Iris pigment epithelial cell (primary cell): ENCODE measurements around the gene CNTN1.
"Not testable (repeated sequence)": the region's sequence is repeated elsewhere in the genome, so short reads cannot be mapped to it uniquely, and the experiment has no call there.

ENCODE experiments used
- DNase-seq: peaks from one replicate; pipeline ENCODE4 v3.0.0-alpha.2; 2011; ENCODE audit warnings: low read depth

The CNTN1 gene

GRCh38 chr12:40697566-40698259 lies 5.5 kb downstream of the CNTN1 start:
- no peak for DNase-seq

DNA sequence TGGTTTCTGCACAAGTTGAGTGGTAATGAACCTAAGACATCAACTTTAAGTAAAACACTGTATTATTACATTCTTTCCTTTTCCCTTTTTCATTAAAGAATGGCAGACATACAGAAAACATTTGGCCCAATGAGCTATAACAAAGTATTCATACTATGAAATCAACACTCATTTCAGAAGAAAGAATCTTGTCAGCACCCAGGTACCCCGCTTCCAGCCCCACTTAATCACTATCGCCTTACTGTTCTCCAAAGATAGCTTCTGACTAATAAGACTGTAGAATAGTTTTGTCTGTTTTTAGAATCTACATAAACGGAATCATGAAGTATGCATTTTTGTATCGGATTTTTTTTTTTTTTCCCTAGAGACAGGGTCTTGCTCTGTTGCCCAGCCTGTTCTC lies 9.5 kb downstream of the CNTN1 start:
- no peak for DNase-seq

DNA sequence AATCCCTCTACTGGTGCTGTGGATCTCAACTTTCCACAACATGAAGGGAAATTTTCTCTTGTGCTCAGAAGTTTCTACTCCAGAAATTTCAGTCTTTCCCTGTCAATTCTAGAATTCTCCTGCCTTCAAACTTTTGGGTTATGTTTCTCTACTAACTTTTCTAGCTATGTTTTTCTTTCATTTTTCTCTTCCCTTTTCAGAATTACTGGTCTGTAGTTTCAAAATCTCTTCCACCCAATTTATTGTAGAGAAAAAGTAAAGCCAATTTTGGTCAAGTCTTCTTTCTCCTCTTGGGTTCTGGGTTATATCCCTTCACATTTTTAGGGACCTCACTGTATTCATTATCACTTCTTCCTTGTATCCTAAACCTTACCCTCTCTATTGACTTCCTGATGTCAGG lies 18.9 kb downstream of the CNTN1 start:
- no peak for DNase-seq

DNA sequence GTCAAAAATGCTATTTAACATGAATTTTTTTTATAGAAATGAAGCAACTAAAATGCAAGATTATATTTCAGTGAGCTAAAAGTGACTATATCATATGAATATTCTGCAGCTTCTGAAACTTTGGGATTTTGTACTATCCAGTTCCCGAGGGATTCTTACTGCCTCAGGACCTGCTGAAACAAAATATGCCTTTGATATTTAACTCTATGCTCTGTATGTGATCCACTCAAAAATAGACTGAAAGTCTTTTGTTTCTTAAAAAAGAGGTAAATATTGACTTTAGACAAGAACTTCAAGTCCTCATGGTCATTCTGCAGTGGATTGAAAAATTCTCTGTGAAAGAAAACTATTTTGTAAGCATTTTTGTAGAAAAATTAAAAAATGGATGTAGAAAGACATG lies 22.4 kb downstream of the CNTN1 start:
- DNase-seq = no peak

DNA sequence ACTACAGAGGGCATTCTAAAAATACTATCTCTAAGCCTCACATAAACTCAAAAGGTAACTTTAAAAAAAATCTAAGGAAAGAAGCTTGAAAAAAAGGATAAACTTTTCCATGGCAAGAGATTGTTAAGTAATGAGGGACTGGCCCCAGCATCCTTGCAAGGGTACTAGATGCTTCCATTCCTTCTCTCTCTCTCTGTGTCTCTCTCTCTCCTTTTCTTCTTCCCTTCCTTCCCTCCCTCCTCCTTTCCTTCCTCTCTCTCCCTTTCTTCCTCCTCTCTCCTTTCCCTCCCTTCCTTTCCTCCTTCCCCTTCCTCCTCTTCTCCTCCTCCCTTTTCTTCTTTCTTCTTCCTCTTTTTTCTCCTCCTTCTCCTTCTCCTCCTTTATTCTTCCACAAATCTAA lies 23.8 kb downstream of the CNTN1 start:
- no peak for DNase-seq

DNA sequence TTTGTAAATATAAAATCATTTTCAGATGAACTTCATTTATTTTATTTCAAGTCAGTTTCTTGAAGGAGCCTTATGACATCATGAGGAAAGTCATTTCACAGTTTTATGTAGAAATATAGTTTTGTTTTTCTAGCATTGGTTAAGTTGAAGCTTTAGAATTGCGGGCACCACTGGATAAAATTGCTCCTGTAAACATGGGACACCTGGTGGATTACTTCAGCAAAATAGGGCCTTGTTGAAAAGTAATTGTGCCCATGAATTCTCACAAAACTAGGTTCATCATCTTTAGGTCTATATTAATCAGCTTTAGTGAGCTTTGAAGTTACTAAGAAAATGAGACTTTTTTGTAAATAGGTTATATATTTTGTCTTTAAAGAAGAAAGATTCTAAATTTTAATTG lies 25.3 kb downstream of the CNTN1 start:
- DNase-seq = no peak

- DNase-seq = no peak
Observed at GRCh38 chr12:40718878-40719372, 26.7 kb downstream of the CNTN1 start.

GRCh38 chr12:40723001-40723400 lies 30.8 kb downstream of the CNTN1 start:
- DNase-seq = no peak

- DNase-seq = no peak
Observed at GRCh38 chr12:40726366-40726765, 34.1 kb downstream of the CNTN1 start.

DNA sequence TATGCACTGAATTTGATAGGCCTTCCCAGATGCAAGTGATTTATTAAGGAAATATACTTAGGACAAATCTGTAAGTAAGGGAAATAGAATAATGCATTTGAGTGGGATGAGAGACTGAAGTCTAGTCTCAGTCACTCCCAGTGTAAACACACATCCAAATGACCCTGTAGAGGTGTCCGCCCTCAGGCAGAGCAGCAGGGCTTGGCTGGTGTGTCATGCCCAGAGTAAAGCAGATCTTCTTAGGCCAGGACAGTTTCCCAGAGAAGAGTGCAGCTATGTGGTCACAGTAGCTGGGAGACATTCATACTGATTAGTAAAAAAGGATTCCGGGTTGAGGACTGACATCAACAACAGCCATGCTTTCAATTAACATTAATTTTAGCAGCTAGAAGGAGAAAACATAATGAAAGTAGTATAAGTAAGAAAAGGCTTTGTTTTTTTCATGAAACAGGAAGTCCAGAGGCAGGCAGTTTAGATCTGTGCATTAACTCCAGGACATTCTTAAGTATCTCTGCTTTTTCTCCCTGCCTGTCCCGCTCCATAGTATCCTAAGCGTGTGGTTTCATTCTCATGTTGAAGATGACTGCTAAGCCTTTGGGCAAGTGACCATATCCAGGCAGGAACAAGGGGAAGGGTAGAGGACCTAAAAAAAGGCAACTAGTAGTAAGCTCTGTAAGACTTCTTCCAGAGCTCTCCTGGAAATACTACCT lies 35.7 kb downstream of the CNTN1 start:
- no peak for DNase-seq

DNA sequence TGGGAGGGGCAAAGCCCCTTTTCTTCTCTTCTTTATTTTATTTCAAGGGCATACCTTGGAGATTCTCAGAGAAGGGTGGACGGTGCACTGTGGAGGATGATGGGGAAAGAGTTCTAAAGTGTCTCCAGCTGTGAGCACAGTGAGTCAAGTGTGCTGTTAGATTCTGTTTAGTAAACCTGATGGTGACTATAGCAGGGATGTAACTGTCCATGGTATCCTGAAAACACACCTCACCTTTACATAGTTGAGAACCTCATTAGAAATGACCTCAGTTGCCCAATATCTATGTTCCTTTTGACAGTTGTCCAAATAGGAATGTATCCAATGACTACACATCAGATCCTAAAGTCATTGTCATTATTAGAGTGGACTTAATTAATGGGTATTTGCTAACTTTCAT lies 38.0 kb downstream of the CNTN1 start:
- DNase-seq = no peak

DNA sequence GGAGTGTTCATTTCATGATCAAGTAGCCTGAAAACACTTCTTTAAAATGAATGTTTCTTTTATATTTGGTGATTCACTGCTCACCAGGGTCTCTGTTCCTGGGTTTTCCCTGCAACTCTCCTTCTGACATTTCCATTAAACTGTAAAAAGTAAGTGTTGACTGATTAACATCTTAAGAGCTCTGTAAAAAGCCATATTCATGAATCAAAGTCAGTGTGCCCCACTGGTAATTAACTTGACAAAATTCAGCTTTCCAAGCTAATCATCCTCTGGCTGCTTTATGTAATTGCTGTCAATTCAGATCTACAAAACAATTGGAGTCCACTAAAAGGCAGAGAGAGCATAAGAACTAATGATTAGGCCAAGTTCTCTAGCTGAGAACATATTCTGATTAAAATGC lies 41.6 kb downstream of the CNTN1 start:
- DNase-seq = no peak

GRCh38 chr12:40734276-40734675 lies 42.0 kb downstream of the CNTN1 start:
- no peak for DNase-seq

DNA sequence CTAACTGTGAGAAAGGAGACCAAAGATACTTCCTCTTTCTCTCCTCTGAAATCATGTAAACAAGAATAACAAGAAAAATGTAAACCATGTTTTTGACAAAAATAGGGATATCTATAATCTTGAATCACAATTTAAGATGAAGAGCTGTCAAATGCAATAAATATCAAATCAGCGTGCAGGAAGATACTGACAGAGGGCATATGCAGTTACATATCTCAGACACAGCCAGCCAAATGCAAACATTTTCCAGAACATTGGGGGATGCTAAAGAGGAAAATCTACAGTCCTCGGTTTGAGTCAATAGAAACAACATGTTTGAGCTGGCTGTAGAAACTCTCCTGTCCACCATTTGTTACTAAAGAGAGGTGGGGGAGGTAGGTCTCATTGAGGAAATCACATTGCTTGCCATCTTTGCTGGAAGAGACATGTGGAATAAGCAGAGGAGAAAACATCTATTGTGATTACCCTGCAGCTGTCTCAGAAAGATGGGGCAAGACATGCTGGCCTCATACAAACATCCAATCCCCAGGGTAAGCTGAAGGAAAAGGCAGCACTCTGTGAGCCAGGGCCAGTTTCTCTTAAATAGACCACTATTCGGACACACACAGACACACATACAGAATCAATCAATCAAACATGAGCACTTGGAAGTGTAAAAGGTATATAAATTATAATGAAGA lies 43.5 kb downstream of the CNTN1 start:
- DNase-seq = no peak

DNA sequence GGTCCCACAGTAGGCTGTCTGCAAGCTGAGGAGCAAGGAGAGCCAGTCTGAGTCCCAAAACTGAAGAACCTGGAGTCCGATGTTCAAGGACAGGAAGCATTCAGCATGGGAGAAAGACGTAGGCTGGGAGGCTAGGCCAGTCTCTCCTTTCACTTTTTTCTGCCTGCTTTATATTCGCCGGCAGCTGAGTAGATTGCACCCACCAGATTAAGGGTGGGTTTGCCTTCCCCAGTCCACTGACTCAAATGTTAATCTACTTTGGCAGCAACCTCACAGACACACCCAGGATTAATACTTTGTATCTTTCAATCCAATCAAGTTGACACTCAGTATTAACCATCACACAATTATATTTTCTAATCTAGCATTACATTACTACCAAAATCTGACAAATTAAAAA lies 45.2 kb downstream of the CNTN1 start:
- not testable (repeated sequence) for DNase-seq

GRCh38 chr12:40738856-40739255 lies 46.6 kb downstream of the CNTN1 start:
- no peak for DNase-seq

DNA sequence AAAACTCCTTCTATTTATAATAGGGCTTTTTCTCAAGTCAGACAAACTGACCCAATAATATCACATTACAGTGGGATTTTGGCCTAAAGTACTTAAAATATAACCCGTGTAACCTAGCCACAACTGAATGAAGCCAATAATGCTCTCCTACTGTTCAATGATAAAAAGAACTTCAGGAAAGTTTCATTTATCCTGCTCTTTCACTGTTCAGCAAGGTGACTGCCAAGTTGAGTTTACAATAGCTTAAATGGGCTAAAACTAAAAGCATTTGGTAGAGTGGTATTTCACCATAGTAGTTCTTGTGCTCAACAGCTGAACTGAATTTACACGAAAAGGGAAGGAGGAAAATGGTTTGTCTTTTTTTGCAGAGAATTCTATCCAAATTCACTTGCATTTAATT lies 49.8 kb downstream of the CNTN1 start:
- DNase-seq = no peak

GRCh38 chr12:40745386-40745785 lies 53.1 kb downstream of the CNTN1 start:
- DNase-seq = no peak

- no peak for DNase-seq
Observed at GRCh38 chr12:40749863-40750262, 57.6 kb downstream of the CNTN1 start.

GRCh38 chr12:40752011-40752410 lies 59.8 kb downstream of the CNTN1 start:
- DNase-seq = no peak

- no peak for DNase-seq
Observed at GRCh38 chr12:40760821-40761220, 68.6 kb downstream of the CNTN1 start.

DNA sequence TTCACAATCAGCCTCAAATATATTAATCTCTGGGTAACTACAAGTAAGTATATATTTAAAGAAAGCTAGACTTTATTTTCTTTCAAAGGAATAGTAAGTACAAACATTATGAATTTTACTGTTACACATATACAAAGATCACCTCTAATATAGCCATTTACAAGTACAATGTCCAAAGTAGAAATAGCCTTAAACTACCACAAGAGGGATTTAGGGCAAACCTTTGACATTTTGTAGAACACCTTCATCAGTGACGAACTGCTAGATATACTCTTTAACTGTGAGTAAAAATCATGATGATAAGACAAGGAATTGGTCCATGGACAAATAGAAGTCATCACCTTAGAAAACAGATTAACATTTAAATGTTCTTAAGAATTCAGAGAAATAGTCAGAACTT lies 69.8 kb downstream of the CNTN1 start:
- DNase-seq = no peak
